ENCODE measurements around the gene TFPI2.
A peak's percentile ranks its signal among the peaks of the same experiment; 100 is the strongest.

TFPI2 gene

DNA sequence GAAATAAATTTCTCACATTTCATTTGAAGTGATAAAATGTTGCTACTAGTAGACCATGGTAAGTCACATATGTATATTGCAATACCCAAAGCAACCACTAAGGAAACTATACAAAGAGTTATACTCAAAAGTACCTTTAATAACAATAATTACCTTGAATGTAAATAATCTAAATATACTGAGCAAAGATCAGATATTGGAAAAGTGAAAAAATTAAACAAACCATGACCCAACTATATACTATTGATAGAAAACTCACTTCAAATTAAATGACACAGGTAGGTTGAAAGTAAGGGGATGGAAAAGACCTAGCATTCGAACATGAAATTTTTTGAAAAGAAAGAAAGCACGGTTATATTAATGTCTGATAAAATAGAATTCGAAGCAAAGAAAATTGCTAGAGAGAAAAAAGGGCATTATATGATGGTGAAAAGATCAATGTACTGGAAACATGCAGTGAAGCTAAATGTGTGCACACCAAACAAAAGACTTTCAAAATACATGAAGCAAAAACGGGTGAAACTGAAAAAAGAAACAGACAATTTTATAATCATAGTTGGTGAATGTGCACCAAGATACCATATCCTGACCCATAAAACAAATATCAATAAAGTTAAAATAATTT is 29.1 kb downstream of the TFPI2 start:
- H3K79me2 ChIP-seq (ENCODE audit: low read length): no peaks in the 10 kb centered on the region
- H4K20me1 ChIP-seq (ENCODE audit: insufficient read depth, low read length): no peaks in the 10 kb centered on the region

DNA sequence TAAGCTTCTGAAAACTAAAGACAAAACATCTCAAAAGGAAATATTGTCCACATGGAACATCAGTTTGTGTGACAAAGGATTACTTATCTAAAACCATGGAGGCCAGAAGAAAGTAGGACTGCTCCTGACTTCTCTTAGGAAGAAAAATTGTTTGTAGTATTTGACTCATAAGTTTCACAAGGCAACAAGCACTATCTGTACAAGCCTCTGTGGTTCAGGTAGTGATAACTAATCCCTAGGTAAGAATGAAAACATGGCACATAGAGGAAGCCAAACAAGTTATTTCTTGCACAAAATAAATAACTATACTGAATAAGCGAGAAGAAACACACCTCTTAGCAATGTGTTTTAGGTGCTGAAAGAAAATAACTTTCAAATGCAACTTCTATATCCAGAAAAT is 30.3 kb downstream of the TFPI2 start:
- H3K4me2 ChIP-seq (ENCODE audit: low read length): no peak overlapping the region
- H2AFZ ChIP-seq (ENCODE audit: low read depth, low read length): no peak overlapping the region
- no peaks in the 10 kb centered on the region for H3K79me2 ChIP-seq (ENCODE audit: low read length)
- H3K9ac ChIP-seq (ENCODE audit: low read length): no peak overlapping the region
- no peaks in the 10 kb centered on the region for H3K27me3 ChIP-seq (ENCODE audit: low read depth, low read length)
- H3K27ac ChIP-seq (ENCODE audit: low read length): no peak overlapping the region
- H4K20me1 ChIP-seq (ENCODE audit: insufficient read depth, low read length): no peaks in the 10 kb centered on the region
- H3K4me1 ChIP-seq (ENCODE audit: low read length): peaks cover 16% of the 10 kb centered on the region
- H3K36me3 ChIP-seq (replicated peaks; ENCODE audit: low read depth, low read length): no peaks in the 10 kb centered on the region
- no peaks in the 10 kb centered on the region for H3K9me3 ChIP-seq (ENCODE audit: insufficient read depth, low read length)
- no peak overlapping the region for H3K4me3 ChIP-seq (ENCODE audit: low read length)
- TF ChIP-seq, protein P1, sequence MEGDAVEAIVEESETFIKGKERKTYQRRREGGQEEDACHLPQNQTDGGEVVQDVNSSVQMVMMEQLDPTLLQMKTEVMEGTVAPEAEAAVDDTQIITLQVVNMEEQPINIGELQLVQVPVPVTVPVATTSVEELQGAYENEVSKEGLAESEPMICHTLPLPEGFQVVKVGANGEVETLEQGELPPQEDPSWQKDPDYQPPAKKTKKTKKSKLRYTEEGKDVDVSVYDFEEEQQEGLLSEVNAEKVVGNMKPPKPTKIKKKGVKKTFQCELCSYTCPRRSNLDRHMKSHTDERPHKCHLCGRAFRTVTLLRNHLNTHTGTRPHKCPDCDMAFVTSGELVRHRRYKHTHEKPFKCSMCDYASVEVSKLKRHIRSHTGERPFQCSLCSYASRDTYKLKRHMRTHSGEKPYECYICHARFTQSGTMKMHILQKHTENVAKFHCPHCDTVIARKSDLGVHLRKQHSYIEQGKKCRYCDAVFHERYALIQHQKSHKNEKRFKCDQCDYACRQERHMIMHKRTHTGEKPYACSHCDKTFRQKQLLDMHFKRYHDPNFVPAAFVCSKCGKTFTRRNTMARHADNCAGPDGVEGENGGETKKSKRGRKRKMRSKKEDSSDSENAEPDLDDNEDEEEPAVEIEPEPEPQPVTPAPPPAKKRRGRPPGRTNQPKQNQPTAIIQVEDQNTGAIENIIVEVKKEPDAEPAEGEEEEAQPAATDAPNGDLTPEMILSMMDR (IDR thresholded peaks at IDR 0.05; ENCODE audit: low read depth, low read length): no peak
- no peak for TF ChIP-seq EZH2phosphoT487 (IDR thresholded peaks at IDR 0.05; ENCODE audit: low read depth)

More for the DNA sequence above, 29.1 kb downstream of the TFPI2 start:
- no peak overlapping the region for H3K9ac ChIP-seq (ENCODE audit: low read length)
- no peak overlapping the region for H3K4me2 ChIP-seq (ENCODE audit: low read length)
- no peak for TF ChIP-seq EZH2phosphoT487 (IDR thresholded peaks at IDR 0.05; ENCODE audit: low read depth)
- TF ChIP-seq, protein P1 (IDR thresholded peaks at IDR 0.05; ENCODE audit: low read depth, low read length): peak; percentile 31
- no peak overlapping the region for H3K27ac ChIP-seq (ENCODE audit: low read length)
- no peaks in the 10 kb centered on the region for H3K9me3 ChIP-seq (ENCODE audit: insufficient read depth, low read length)
- no peaks in the 10 kb centered on the region for H3K36me3 ChIP-seq (replicated peaks; ENCODE audit: low read depth, low read length)
- no peak overlapping the region for H2AFZ ChIP-seq (ENCODE audit: low read depth, low read length)
- H3K4me1 ChIP-seq (ENCODE audit: low read length): peaks cover 7% of the 10 kb centered on the region
- H3K4me3 ChIP-seq (ENCODE audit: low read length): no peak overlapping the region
- H3K27me3 ChIP-seq (ENCODE audit: low read depth, low read length): no peaks in the 10 kb centered on the region

DNA sequence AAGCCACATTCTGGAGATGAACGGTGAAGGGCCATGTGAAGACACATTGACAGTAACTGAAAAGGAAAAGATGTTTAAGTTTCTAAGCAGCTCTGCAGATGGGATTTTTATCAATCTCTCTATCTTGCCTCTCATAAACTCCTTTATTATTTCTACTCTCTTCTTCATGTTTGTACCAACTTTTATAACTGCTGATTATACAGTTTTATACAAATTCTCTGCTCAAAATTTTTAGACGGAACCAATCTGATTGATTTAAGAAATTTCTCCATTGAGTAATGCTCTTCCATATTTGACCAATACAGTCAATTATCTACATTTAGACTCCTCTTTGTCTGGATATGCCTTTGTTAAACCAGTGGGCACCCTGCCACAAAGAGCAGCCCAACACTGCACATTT is 31.7 kb downstream of the TFPI2 start:
- Histone ChIP-seq H3K4me3 (ENCODE audit: low read length) (no peak overlapping the region), H3K9me3 (ENCODE audit: insufficient read depth, low read length) (no peaks in the 10 kb centered on the region), H2AFZ (ENCODE audit: low read depth, low read length) (no peak overlapping the region), H3K4me1 (ENCODE audit: low read length) (peaks cover 16% of the 10 kb centered on the region), H3K27ac (ENCODE audit: low read length) (no peak overlapping the region), H3K79me2 (ENCODE audit: low read length) (no peaks in the 10 kb centered on the region), H3K27me3 (ENCODE audit: low read depth, low read length) (no peaks in the 10 kb centered on the region), H4K20me1 (ENCODE audit: insufficient read depth, low read length) (no peaks in the 10 kb centered on the region), H3K9ac (ENCODE audit: low read length) (no peak overlapping the region), H3K4me2 (ENCODE audit: low read length) (no peak overlapping the region), H3K36me3 (replicated peaks; ENCODE audit: low read depth, low read length) (no peaks in the 10 kb centered on the region)
- TF ChIP-seq, protein P1 (IDR thresholded peaks at IDR 0.05; ENCODE audit: low read depth, low read length): no peak
- TF ChIP-seq EZH2phosphoT487 (IDR thresholded peaks at IDR 0.05; ENCODE audit: low read depth): no peak

DNA sequence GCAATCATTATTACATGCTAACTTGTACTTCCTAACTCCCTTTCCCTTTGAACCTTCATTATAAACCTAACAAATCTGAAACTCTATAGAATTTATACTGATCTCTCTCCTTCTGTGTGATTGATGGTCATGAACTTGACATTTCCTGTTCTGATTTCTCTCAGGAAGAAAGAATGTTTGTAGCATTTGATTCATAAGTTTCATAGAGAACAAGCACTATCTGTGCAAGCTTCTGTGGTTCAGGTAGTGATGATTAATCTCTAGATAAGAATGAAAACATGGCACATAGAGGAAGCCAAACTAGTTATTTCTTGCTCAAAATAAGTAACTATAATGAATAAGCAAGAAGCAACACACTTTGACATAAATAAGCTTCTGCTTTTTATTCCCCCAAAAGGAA is 34.2 kb downstream of the TFPI2 start:
- no peaks in the 10 kb centered on the region for H3K36me3 ChIP-seq (replicated peaks; ENCODE audit: low read depth, low read length)
- H3K79me2 ChIP-seq (ENCODE audit: low read length): no peaks in the 10 kb centered on the region
- H3K4me3 ChIP-seq (ENCODE audit: low read length): no peak overlapping the region
- H3K4me1 ChIP-seq (ENCODE audit: low read length): peaks cover 16% of the 10 kb centered on the region
- TF ChIP-seq EZH2phosphoT487 (IDR thresholded peaks at IDR 0.05; ENCODE audit: low read depth): no peak
- TF ChIP-seq, protein P1 (IDR thresholded peaks at IDR 0.05; ENCODE audit: low read depth, low read length): no peak
- no peak overlapping the region for H3K27ac ChIP-seq (ENCODE audit: low read length)
- no peak overlapping the region for H3K9ac ChIP-seq (ENCODE audit: low read length)
- no peak overlapping the region for H2AFZ ChIP-seq (ENCODE audit: low read depth, low read length)
- no peaks in the 10 kb centered on the region for H3K9me3 ChIP-seq (ENCODE audit: insufficient read depth, low read length)
- no peaks in the 10 kb centered on the region for H3K27me3 ChIP-seq (ENCODE audit: low read depth, low read length)
- H3K4me2 ChIP-seq (ENCODE audit: low read length): peak overlapping the region; percentile 13
- no peaks in the 10 kb centered on the region for H4K20me1 ChIP-seq (ENCODE audit: insufficient read depth, low read length)

Measured in OCI-LY3 (cell line).